HUES6 (cell line): ENCODE data around the gene SLX4IP.
"Not testable (repeated sequence)": the region's sequence is repeated elsewhere in the genome, so short reads cannot be mapped to it uniquely, and the experiment has no call there.

Experiments used
- H3K27ac ChIP-seq: 2 replicates; pipeline ENCODE4 v1.7.0; 2013; ENCODE audit warnings: low read depth, mild to moderate bottlenecking, low read length, inconsistent platforms
- H3K27me3 ChIP-seq: 2 replicates; pipeline ENCODE4 v1.6.1; 2013; ENCODE audit warnings: low read length; ENCODE audit not compliant: control insufficient read depth, insufficient read depth
- H3K36me3 ChIP-seq: 2 replicates; pipeline ENCODE4 v1.6.1; 2013; ENCODE audit warnings: low read length; ENCODE audit not compliant: control insufficient read depth, insufficient read depth
- H3K4me1 ChIP-seq: 2 replicates; pipeline ENCODE4 v1.6.1; 2013; ENCODE audit warnings: low read length; ENCODE audit not compliant: control insufficient read depth, insufficient read depth
- H3K4me3 ChIP-seq: 2 replicates; pipeline ENCODE4 v1.5.1; 2013; ENCODE audit warnings: low read depth, low read length
- H3K9ac ChIP-seq: one replicate; pipeline ENCODE4 v1.6.1; 2013; ENCODE audit warnings: mild to moderate bottlenecking, low read length
- H3K9me3 ChIP-seq: 2 replicates; pipeline ENCODE4 v1.6.1; 2013; ENCODE audit warnings: low read depth, low read length; ENCODE audit not compliant: control insufficient read depth, insufficient read depth

The SLX4IP gene

GRCh38 chr20:10408108-10408813 lies 26.8 kb upstream of the SLX4IP start:
- Histone ChIP-seq H3K36me3 (peaks cover 25% of the 10 kb centered on the region), H3K9ac (no peak overlapping the region), H3K27me3 (no peaks in the 10 kb centered on the region), H3K4me3 (no peak overlapping the region), H3K27ac (no peak overlapping the region), H3K4me1 (no peaks in the 10 kb centered on the region), H3K9me3 (no peaks in the 10 kb centered on the region)

- H3K4me3 ChIP-seq, result no peak overlapping the region
- no peak overlapping the region for H3K9ac ChIP-seq
- H3K4me1 ChIP-seq, result peaks cover 14% of the 10 kb centered on the region
- no peak overlapping the region for H3K27ac ChIP-seq
- H3K9me3 ChIP-seq, result no peaks in the 10 kb centered on the region
- H3K27me3 ChIP-seq, result no peaks in the 10 kb centered on the region
- peaks cover 28% of the 10 kb centered on the region for H3K36me3 ChIP-seq
Observed at GRCh38 chr20:10411673-10412072, 23.4 kb upstream of the SLX4IP start.

- no peaks in the 10 kb centered on the region for H3K9me3 ChIP-seq
- no peak overlapping the region for H3K9ac ChIP-seq
- H3K36me3 ChIP-seq, result peaks cover 31% of the 10 kb centered on the region
- no peak overlapping the region for H3K4me3 ChIP-seq
- peaks cover 14% of the 10 kb centered on the region for H3K4me1 ChIP-seq
- H3K27ac ChIP-seq, result no peak overlapping the region
- H3K27me3 ChIP-seq, result no peaks in the 10 kb centered on the region
Observed at GRCh38 chr20:10412591-10413408, 22.3 kb upstream of the SLX4IP start.

- Histone ChIP-seq H3K27ac (peak overlapping the region; percentile 13; the same call in 1 of the 2 replicates), H3K9me3 (no peaks in the 10 kb centered on the region), H3K9ac (no peak overlapping the region), H3K27me3 (no peaks in the 10 kb centered on the region), H3K4me1 (peaks cover 20% of the 10 kb centered on the region), H3K36me3 (peaks cover 46% of the 10 kb centered on the region), H3K4me3 (no peak overlapping the region)
Observed at GRCh38 chr20:10415013-10415650, 20.0 kb upstream of the SLX4IP start.

GRCh38 chr20:10417218-10417617 lies 17.9 kb upstream of the SLX4IP start:
- H3K27ac ChIP-seq, H3K9me3 ChIP-seq, H3K4me3 ChIP-seq, H3K27me3 ChIP-seq, H3K9ac ChIP-seq: not testable (repeated sequence)
- Histone ChIP-seq H3K4me1 (peaks cover 25% of the 10 kb centered on the region), H3K36me3 (peaks cover 49% of the 10 kb centered on the region)

- no peaks in the 10 kb centered on the region for H3K27me3 ChIP-seq
- no peak overlapping the region for H3K4me3 ChIP-seq
- H3K36me3 ChIP-seq, result peaks cover 52% of the 10 kb centered on the region
- no peak overlapping the region for H3K9ac ChIP-seq
- peak overlapping the region; percentile 42; the same call in 1 of the 2 replicates for H3K27ac ChIP-seq
- H3K4me1 ChIP-seq, result peaks cover 25% of the 10 kb centered on the region
- no peaks in the 10 kb centered on the region for H3K9me3 ChIP-seq
Observed at GRCh38 chr20:10419550-10420133, 15.5 kb upstream of the SLX4IP start.

GRCh38 chr20:10423735-10424134 lies 11.4 kb upstream of the SLX4IP start:
- Histone ChIP-seq H3K36me3 (peaks cover 35% of the 10 kb centered on the region), H3K9ac (no peak overlapping the region), H3K4me1 (peaks cover 12% of the 10 kb centered on the region; the same call in 1 of the 2 replicates), H3K4me3 (no peak overlapping the region), H3K9me3 (no peaks in the 10 kb centered on the region), H3K27ac (no peak overlapping the region), H3K27me3 (no peaks in the 10 kb centered on the region)

GRCh38 chr20:10427060-10427692 lies 7.9 kb upstream of the SLX4IP start:
- no peaks in the 10 kb centered on the region for H3K9me3 ChIP-seq
- H3K4me1 ChIP-seq, result peaks cover 29% of the 10 kb centered on the region
- H3K9ac ChIP-seq, result no peak overlapping the region
- peaks cover 24% of the 10 kb centered on the region for H3K36me3 ChIP-seq
- H3K4me3 ChIP-seq, result no peak overlapping the region
- no peaks in the 10 kb centered on the region for H3K27me3 ChIP-seq
- no peak overlapping the region for H3K27ac ChIP-seq

- Histone ChIP-seq H3K4me3 (no peak overlapping the region), H3K36me3 (peaks cover 24% of the 10 kb centered on the region), H3K9ac (no peak overlapping the region), H3K27me3 (no peaks in the 10 kb centered on the region), H3K9me3 (no peaks in the 10 kb centered on the region), H3K27ac (no peak overlapping the region), H3K4me1 (peaks cover 32% of the 10 kb centered on the region)
Observed at GRCh38 chr20:10428008-10428407, 7.1 kb upstream of the SLX4IP start.

GRCh38 chr20:10429443-10429981 lies 5.6 kb upstream of the SLX4IP start:
- Histone ChIP-seq H3K4me1 (peaks cover 32% of the 10 kb centered on the region), H3K36me3 (peaks cover 14% of the 10 kb centered on the region), H3K9me3 (no peaks in the 10 kb centered on the region), H3K9ac (no peak overlapping the region), H3K27me3 (no peaks in the 10 kb centered on the region), H3K4me3 (no peak overlapping the region), H3K27ac (no peak overlapping the region)
